Jurkat, Clone E6-1 (cell line): ENCODE measurements around the gene NFIX.

Experiments
- DNase-seq: peaks from one replicate; pipeline ENCODE4 v3.0.0-alpha.2; 2011; ENCODE audit warnings: low read depth, low spot score
- H3K4me3 ChIP-seq: 2 replicates; pipeline ENCODE4 v1.5.1; 2011; ENCODE audit warnings: mild to moderate bottlenecking, low read length, control low read depth, moderate library complexity

NFIX gene

GRCh38 chr19:13003081-13003480, 7.8 kb downstream of the NFIX start:
- DNase-seq = no peak
- no peak overlapping the region for H3K4me3 ChIP-seq

GRCh38 chr19:13004273-13004672, 9.0 kb downstream of the NFIX start:
- no peak overlapping the region for H3K4me3 ChIP-seq
- DNase-seq = no peak

GRCh38 chr19:13005253-13005652, 10.0 kb downstream of the NFIX start:
- DNase-seq = no peak
- no peak overlapping the region for H3K4me3 ChIP-seq

- no peak overlapping the region for H3K4me3 ChIP-seq
- no peak for DNase-seq
Observed at GRCh38 chr19:13005861-13006370, 10.6 kb downstream of the NFIX start.

- DNase-seq = no peak
- no peak overlapping the region for H3K4me3 ChIP-seq
Observed at GRCh38 chr19:13006431-13007281, 11.4 kb downstream of the NFIX start.

GRCh38 chr19:13007292-13008045, 12.2 kb downstream of the NFIX start:
- no peak for DNase-seq

GRCh38 chr19:13008926-13009787, 13.9 kb downstream of the NFIX start:
- H3K4me3 ChIP-seq = no peak overlapping the region
- no peak for DNase-seq

More at GRCh38 chr19:13007292-13008045, 12.2 kb downstream of the NFIX start:
- H3K4me3 ChIP-seq = no peak overlapping the region

GRCh38 chr19:13010038-13010991, 15.0 kb downstream of the NFIX start:
- no peak for DNase-seq
- no peak overlapping the region for H3K4me3 ChIP-seq

GRCh38 chr19:13010992-13011652, 15.8 kb downstream of the NFIX start:
- DNase-seq = no peak
- H3K4me3 ChIP-seq = no peak overlapping the region

- no peak overlapping the region for H3K4me3 ChIP-seq
- DNase-seq = no peak
Observed at GRCh38 chr19:13011653-13012389, 16.5 kb downstream of the NFIX start.

- DNase-seq = no peak
- H3K4me3 ChIP-seq = no peak overlapping the region
Observed at GRCh38 chr19:13012390-13012689, 17.1 kb downstream of the NFIX start.

GRCh38 chr19:13012690-13013608, 17.7 kb downstream of the NFIX start:
- DNase-seq = no peak
- no peak overlapping the region for H3K4me3 ChIP-seq

GRCh38 chr19:13013649-13014048, 18.4 kb downstream of the NFIX start:
- no peak overlapping the region for H3K4me3 ChIP-seq
- DNase-seq = no peak

- H3K4me3 ChIP-seq = no peak overlapping the region
- DNase-seq = no peak
Observed at GRCh38 chr19:13014101-13014920, 19.0 kb downstream of the NFIX start.

- DNase-seq = no peak
Observed at GRCh38 chr19:13014921-13015280, 19.6 kb downstream of the NFIX start.

More at GRCh38 chr19:13014921-13015280, 19.6 kb downstream of the NFIX start:
- no peak overlapping the region for H3K4me3 ChIP-seq
